WTC11 (cell line): Measurements from ENCODE around the gene GRIA2. TPM values are rescaled to one million over a fixed set of nuclear protein-coding genes. Genes with fewer than 3 reads are reported as not detected.

Experiments
- ATAC-seq: fragments of 200-7000 bp; cut with Tn5 transposase; 2 replicates; pipeline ENCODE4 v1.10.0; 2021; ENCODE audit warnings: mild to moderate bottlenecking, moderate library complexity
- CTCF ChIA-PET: fragments of 300-600 bp; sonication (Branson Sonifier 250); formaldehyde crosslinking; loops from one replicate; lab custom pipeline; 2021; ENCODE audit warnings: antibody characterized with exemption; lab: Charles Lee
- POLR2A ChIA-PET: fragments of 350-600 bp; sonication (Branson Sonifier 250); formaldehyde crosslinking; loops from one replicate; lab custom pipeline; 2021; ENCODE audit warnings: antibody characterized with exemption; lab: Charles Lee
- DNase-seq: peaks from one replicate; pipeline ENCODE4 v3.0.0; 2021; ENCODE audit warnings: low spot score
- H3K27ac Mint-ChIP-seq: 2 replicates; pipeline ENCODE4 v1.8.0; 2021; ENCODE audit warnings: mixed read lengths
- H3K27me3 Mint-ChIP-seq: 2 replicates; pipeline ENCODE4 v1.8.0; 2021; ENCODE audit warnings: low read depth, mild to moderate bottlenecking, moderate library complexity, mixed read lengths
- H3K36me3 Mint-ChIP-seq: 2 replicates; pipeline ENCODE4 v1.8.0; 2021; ENCODE audit warnings: mixed read lengths
- H3K4me1 Mint-ChIP-seq: 2 replicates; pipeline ENCODE4 v1.8.0; 2022; ENCODE audit warnings: mixed read lengths
- H3K4me3 Mint-ChIP-seq: 2 replicates; pipeline ENCODE4 v1.8.0; 2021; ENCODE audit warnings: mild to moderate bottlenecking, moderate library complexity, mixed read lengths
- H3K9me3 Mint-ChIP-seq: 2 replicates; pipeline ENCODE4 v1.8.0; 2021; ENCODE audit warnings: mixed read lengths
- ARID4B ChIP-seq: sonication (generic); formaldehyde crosslinking; IDR thresholded peaks from 2 replicates; pipeline ENCODE4 v1.8.0; 2023; ENCODE audit warnings: missing genetic modification reagents, mild to moderate bottlenecking, borderline replicate concordance
- E2F1 ChIP-seq: sonication (generic); formaldehyde crosslinking; IDR thresholded peaks from 2 replicates; pipeline ENCODE4 v1.8.0; 2022; ENCODE audit warnings: mild to moderate bottlenecking, missing genetic modification reagents
- ELF4 ChIP-seq: sonication (generic); formaldehyde crosslinking; IDR thresholded peaks from 2 replicates; pipeline ENCODE4 v1.8.1; 2022; ENCODE audit warnings: low read depth, mild to moderate bottlenecking, moderate library complexity, missing genetic modification reagents
- ESRRA ChIP-seq: sonication (generic); formaldehyde crosslinking; IDR thresholded peaks from 2 replicates; pipeline ENCODE4 v1.8.1; 2022; ENCODE audit warnings: mild to moderate bottlenecking, missing genetic modification reagents, borderline replicate concordance
- FOXJ3 ChIP-seq: sonication (generic); formaldehyde crosslinking; IDR thresholded peaks from 2 replicates; pipeline ENCODE4 v1.9.0; 2021; ENCODE audit warnings: missing genetic modification reagents, mild to moderate bottlenecking, borderline replicate concordance
- FOXP1 ChIP-seq: sonication (generic); formaldehyde crosslinking; IDR thresholded peaks from 2 replicates; pipeline ENCODE4 v1.8.0; 2022; ENCODE audit warnings: missing genetic modification reagents, mild to moderate bottlenecking, moderate library complexity, borderline replicate concordance
- HMGA2 ChIP-seq: fragments of 250-450 bp; sonication (Bioruptor Pico); IDR thresholded peaks from 2 replicates; pipeline ENCODE4 v1.4.0; 2021; ENCODE audit warnings: mild to moderate bottlenecking, moderate library complexity
- MAX ChIP-seq: sonication (generic); formaldehyde crosslinking; IDR thresholded peaks from 2 replicates; pipeline ENCODE4 v1.8.0; 2022; ENCODE audit warnings: mild to moderate bottlenecking, missing genetic modification reagents
- MXD4 ChIP-seq: fragments of 250-450 bp; sonication (Bioruptor Pico); IDR thresholded peaks from 2 replicates; pipeline ENCODE4 v1.8.0; 2021; ENCODE audit warnings: mild to moderate bottlenecking, moderate library complexity, borderline replicate concordance
- NFE2L1 ChIP-seq: sonication (generic); formaldehyde crosslinking; IDR thresholded peaks from 2 replicates; pipeline ENCODE4 v1.8.1; 2023; ENCODE audit warnings: missing genetic modification reagents
- NFYB ChIP-seq: sonication (generic); formaldehyde crosslinking; conservative IDR thresholded peaks from 2 replicates; pipeline ENCODE4 v1.8.0; 2022; ENCODE audit warnings: low read depth, missing genetic modification reagents
- OVOL2 ChIP-seq: fragments of 250-450 bp; sonication (Bioruptor Pico); IDR thresholded peaks from 2 replicates; pipeline ENCODE4 v1.9.0; 2021; ENCODE audit warnings: mild to moderate bottlenecking, borderline replicate concordance
- SOX15 ChIP-seq: fragments of 250-450 bp; sonication (Bioruptor Pico); IDR thresholded peaks from 2 replicates; pipeline ENCODE4 v1.9.0; 2021; ENCODE audit warnings: mild to moderate bottlenecking
- TEAD4 ChIP-seq: sonication (generic); formaldehyde crosslinking; IDR thresholded peaks from 2 replicates; pipeline ENCODE4 v1.8.0; 2022; ENCODE audit warnings: mild to moderate bottlenecking, missing genetic modification reagents
- ZBTB43 ChIP-seq: sonication (generic); formaldehyde crosslinking; IDR thresholded peaks from 2 replicates; pipeline ENCODE4 v1.8.1; 2023; ENCODE audit warnings: mild to moderate bottlenecking, missing genetic modification reagents
- ZNF416 ChIP-seq: fragments of 250-450 bp; sonication (Bioruptor Pico); IDR thresholded peaks from 2 replicates; pipeline ENCODE4 v1.9.0; 2021; ENCODE audit warnings: mild to moderate bottlenecking, inconsistent platforms
- ZNF423 ChIP-seq: fragments of 250-450 bp; sonication (Bioruptor Pico); IDR thresholded peaks from 2 replicates; pipeline ENCODE4 v2.1.2; 2022; ENCODE audit warnings: mild to moderate bottlenecking, moderate library complexity
- total RNA-seq: library from RNA; stranded (reverse); gene quantifications from 3 replicates; pipeline ENCODE4 v1.2.3, GENCODE V29; 2021
- TF ChIP-seq, protein P1 (sequence below): sonication (generic); formaldehyde crosslinking; IDR thresholded peaks from 2 replicates; pipeline ENCODE4 v1.8.0; 2023; ENCODE audit warnings: missing genetic modification reagents
- TF ChIP-seq, protein P2 (sequence below): sonication (generic); formaldehyde crosslinking; IDR thresholded peaks from 2 replicates; pipeline ENCODE4 v1.8.1; 2022; ENCODE audit warnings: mild to moderate bottlenecking, missing genetic modification reagents, moderate library complexity, borderline replicate concordance
- TF ChIP-seq, protein P3 (sequence below): fragments of 250-450 bp; sonication (Bioruptor Pico); conservative IDR thresholded peaks from 2 replicates; pipeline ENCODE4 v1.9.0; 2021; ENCODE audit warnings: mild to moderate bottlenecking

GRIA2 gene
- total RNA-seq, 1 experiment from 2014 or later: not detected

DNA sequence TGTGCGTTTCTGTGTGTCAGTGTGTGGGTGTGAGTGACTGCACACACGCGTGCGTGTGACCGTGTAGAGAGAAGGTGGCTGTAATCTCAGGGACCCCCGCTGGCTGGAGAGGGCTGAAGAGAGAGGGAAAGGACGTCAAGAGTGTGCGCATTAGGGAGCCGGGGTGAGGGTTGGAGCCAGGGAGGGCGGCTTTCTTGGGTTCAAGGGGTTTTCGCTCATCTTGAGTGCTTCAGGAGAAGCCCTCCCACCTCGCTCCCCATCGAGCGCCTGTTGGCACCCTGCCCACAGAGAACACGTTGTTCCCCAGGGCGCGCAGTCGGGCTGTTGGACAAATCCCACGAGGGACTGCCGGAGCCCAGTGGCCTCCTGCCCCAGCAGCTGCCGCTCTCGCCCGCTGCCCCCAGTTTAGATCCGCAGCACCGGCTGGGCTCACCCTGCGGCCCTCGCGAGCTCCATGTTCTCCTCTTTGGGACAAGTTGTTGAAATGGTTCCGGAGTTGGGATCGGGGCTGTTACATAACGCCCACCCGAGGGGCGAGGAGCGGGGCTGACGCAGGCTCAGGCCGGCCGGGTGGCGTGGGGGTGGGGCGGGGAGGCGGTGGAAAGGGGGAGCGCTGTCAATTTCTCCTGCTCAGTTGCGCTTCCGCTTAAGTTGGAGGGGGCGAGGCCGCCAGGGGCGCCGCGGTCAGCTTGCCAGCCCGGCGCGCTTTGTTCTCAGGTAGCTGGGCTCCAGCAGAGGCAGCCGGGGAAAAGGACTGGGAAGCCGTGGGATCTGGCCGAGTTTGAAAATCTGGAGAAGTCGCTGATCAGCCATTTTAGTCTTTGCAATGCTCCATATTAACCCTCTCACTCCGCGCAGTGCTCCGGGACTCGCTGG lies 1.6 kb downstream of the GRIA2 start:
- H3K4me1 Mint-ChIP-seq: peaks cover 22% of the 10 kb centered on the region
- H3K27me3 Mint-ChIP-seq: peaks cover 69% of the 10 kb centered on the region
- CTCF ChIA-PET: interaction anchor here (0.6 to 2.1 kb wide), 7 partner anchors 12 to 756 kb away, joined by 3 to 9 read pairs (median 5); no protein-coding TSS in a partner anchor
- H3K36me3 Mint-ChIP-seq: no peaks in the 10 kb centered on the region
- H3K9me3 Mint-ChIP-seq: no peaks in the 10 kb centered on the region
- POLR2A ChIA-PET: interaction anchor here (0.7 kb wide), 1 partner anchor 396 kb away, joined by 5 read pairs; no protein-coding TSS in a partner anchor
- no peak overlapping the region for H3K27ac Mint-ChIP-seq
- DNase-seq: peak; percentile 70
- TF ChIP-seq, protein P1, sequence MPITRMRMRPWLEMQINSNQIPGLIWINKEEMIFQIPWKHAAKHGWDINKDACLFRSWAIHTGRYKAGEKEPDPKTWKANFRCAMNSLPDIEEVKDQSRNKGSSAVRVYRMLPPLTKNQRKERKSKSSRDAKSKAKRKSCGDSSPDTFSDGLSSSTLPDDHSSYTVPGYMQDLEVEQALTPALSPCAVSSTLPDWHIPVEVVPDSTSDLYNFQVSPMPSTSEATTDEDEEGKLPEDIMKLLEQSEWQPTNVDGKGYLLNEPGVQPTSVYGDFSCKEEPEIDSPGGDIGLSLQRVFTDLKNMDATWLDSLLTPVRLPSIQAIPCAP (CRISPR knock-in tag): no peak
- TF ChIP-seq FOXJ3 (no peak), NFYB (CRISPR knock-in tag) (no peak), ARID4B (CRISPR knock-in tag) (0 out of 2 replicates have a peak, but pooled peaks have one; percentile 43), ZNF423 (CRISPR knock-in tag) (no peak), ZBTB43 (CRISPR knock-in tag) (0 out of 2 replicates have a peak, but pooled peaks have one; percentile 26), MAX (CRISPR knock-in tag) (peak; percentile 40; the same call in 1 of the 2 replicates), NFE2L1 (CRISPR knock-in tag) (0 out of 2 replicates have a peak, but pooled peaks have one; percentile 38)
- peak; percentile 64 for ATAC-seq
- peak overlapping the region; percentile 76 for H3K4me3 Mint-ChIP-seq

DNA sequence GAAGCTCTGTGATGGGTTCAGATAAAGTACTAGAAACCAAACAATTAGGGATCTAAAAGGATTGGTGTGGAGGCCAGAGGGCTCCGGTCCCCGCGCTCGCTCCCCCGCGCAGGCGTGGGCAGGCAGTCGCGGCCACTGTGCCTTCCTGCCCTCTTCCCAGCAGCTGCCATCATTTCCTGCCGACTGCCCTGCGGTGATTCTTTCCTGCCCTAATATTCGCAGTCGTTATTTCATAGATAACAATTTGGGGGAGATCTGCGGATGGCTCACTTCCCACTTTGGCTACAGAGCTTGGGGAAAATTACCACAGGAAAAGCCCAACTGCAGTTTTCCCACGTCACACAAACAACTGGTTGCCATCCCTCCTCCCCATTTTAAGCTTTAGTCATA lies 2.2 kb downstream of the GRIA2 start:
- DNase-seq (no peak), ATAC-seq (no peak)
- ChIA-PET POLR2A (interaction anchor here (0.7 kb wide), 1 partner anchor 395 kb away, joined by 5 read pairs; no protein-coding TSS in a partner anchor), CTCF (interaction anchor here (1.1 to 2.1 kb wide), 5 partner anchors 11 to 756 kb away, joined by 3 to 9 read pairs (median 5); no protein-coding TSS in a partner anchor)
- H3K9me3 Mint-ChIP-seq: no peaks in the 10 kb centered on the region
- no peaks in the 10 kb centered on the region for H3K36me3 Mint-ChIP-seq
- H3K4me1 Mint-ChIP-seq: peaks cover 22% of the 10 kb centered on the region
- TF ChIP-seq MXD4 (CRISPR knock-in tag) (no peak), SOX15 (CRISPR knock-in tag) (no peak), ESRRA (CRISPR knock-in tag) (no peak), ELF4 (CRISPR knock-in tag) (no peak), FOXP1 (CRISPR knock-in tag) (no peak), OVOL2 (CRISPR knock-in tag) (no peak), TEAD4 (no peak), HMGA2 (CRISPR knock-in tag) (no peak), ZNF416 (no peak), E2F1 (no peak)
- TF ChIP-seq, protein P2, sequence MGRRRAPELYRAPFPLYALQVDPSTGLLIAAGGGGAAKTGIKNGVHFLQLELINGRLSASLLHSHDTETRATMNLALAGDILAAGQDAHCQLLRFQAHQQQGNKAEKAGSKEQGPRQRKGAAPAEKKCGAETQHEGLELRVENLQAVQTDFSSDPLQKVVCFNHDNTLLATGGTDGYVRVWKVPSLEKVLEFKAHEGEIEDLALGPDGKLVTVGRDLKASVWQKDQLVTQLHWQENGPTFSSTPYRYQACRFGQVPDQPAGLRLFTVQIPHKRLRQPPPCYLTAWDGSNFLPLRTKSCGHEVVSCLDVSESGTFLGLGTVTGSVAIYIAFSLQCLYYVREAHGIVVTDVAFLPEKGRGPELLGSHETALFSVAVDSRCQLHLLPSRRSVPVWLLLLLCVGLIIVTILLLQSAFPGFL (CRISPR knock-in tag): no peak
- TF ChIP-seq, protein P3, sequence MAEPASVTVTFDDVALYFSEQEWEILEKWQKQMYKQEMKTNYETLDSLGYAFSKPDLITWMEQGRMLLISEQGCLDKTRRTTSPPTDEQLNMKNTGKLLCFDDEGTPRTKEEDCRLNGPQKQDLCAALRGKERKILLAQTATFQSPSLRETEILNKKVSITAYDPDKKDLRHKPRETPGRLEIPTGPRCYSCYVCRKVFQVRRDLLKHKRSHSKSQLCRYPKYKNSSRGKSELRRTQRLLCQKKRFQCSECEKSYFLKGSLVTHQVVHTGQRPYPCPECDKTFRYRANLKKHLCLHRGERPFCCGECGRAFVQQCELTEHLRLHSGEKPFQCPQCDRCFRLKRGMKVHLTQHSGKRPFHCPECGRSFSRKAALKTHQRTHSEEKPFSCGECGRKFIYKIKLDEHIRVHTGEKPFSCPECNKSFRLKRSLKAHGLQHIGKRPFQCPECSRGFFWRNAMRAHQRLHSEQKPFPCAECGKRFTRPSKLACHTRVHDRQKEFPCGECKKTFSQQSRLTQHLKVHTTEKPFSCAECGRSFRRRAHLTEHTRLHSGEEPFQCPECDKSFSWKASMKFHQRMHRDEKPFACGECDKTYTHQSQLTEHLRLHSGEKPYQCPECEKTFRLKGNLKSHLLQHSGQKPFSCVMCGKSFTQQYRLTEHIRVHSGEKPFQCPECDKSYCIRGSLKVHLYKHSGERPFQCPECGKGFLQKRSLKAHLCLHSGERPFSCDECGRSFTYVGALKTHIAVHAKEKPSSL: no peak
- H3K27ac Mint-ChIP-seq: no peak overlapping the region
- peaks cover 69% of the 10 kb centered on the region for H3K27me3 Mint-ChIP-seq
- peak overlapping the region; percentile 76 for H3K4me3 Mint-ChIP-seq
